ENCODE results near the gene PSME3IP1. TPM values are rescaled to one million over a fixed set of nuclear protein-coding genes. Genes with fewer than 3 reads are reported as not detected.

PSME3IP1 gene
- total and polyA plus RNA-seq, 8 donors: 27.9 to 63.3 (median 32.7) TPM

GRCh38 chr16:57225978-57226377, 40.1 kb upstream of the PSME3IP1 start:
- intact Hi-C loops (cut with DNase I): no loop called here
- no peaks in the 10 kb centered on the region for H3K9me3 ChIP-seq
- no peak for DNase-seq
- FAIRE-seq: no peak
- H3K27ac ChIP-seq: no peak overlapping the region
- H3K4me1 ChIP-seq: no peaks in the 10 kb centered on the region
- no peak overlapping the region for H3K4me3 ChIP-seq
- TF ChIP-seq CTCF (IDR thresholded peaks at IDR 0.05): no peak
- ATAC-seq: no peak
- H3K27me3 ChIP-seq: no peaks in the 10 kb centered on the region
- H3K36me3 ChIP-seq: peaks cover 3 to 80% (median 22%) of the 10 kb centered on the region in 3 donors
- WGBS, 2 donors: 96 to 98% methylated on average over 7 of the region's 7 CpGs

GRCh38 chr16:57224651-57225335, 39.0 kb upstream of the PSME3IP1 start:
- H3K27ac ChIP-seq: no peak overlapping the region
- no peaks in the 10 kb centered on the region for H3K4me1 ChIP-seq
- FAIRE-seq: no peak
- no peak for DNase-seq
- no peaks in the 10 kb centered on the region for H3K27me3 ChIP-seq
- H3K9me3 ChIP-seq: no peaks in the 10 kb centered on the region
- WGBS, 2 donors: 97 to 98% methylated on average over 6 of the region's 6 CpGs
- no peak overlapping the region for H3K4me3 ChIP-seq
- peaks cover 0 to 77% (median 22%) of the 10 kb centered on the region in 3 donors for H3K36me3 ChIP-seq
- intact Hi-C loops (cut with DNase I): no loop called here
- TF ChIP-seq CTCF (IDR thresholded peaks at IDR 0.05): no peak
- ATAC-seq: no peak

GRCh38 chr16:57223057-57223456, 37.2 kb upstream of the PSME3IP1 start:
- ATAC-seq: no peak
- peaks cover 0 to 75% (median 22%) of the 10 kb centered on the region in 3 donors for H3K36me3 ChIP-seq
- 95 to 96% methylated on average over 1 of the region's 1 CpG for WGBS, 2 donors

GRCh38 chr16:57216968-57217367, 31.1 kb upstream of the PSME3IP1 start:
- ATAC-seq: no peak
- Histone ChIP-seq H3K27ac (no peak overlapping the region), H3K27me3 (no peaks in the 10 kb centered on the region), H3K9me3 (no peaks in the 10 kb centered on the region), H3K36me3 (peaks cover 10 to 78% (median 18%) of the 10 kb centered on the region in 3 donors), H3K4me3 (no peak overlapping the region), H3K4me1 (no peaks in the 10 kb centered on the region)
- DNase-seq: no peak
- 76 to 83% methylated on average over 2 of the region's 2 CpGs for WGBS, 2 donors
- intact Hi-C loops (cut with DNase I): no loop called here
- no peak for FAIRE-seq
- TF ChIP-seq CTCF (IDR thresholded peaks at IDR 0.05): no peak

More at GRCh38 chr16:57223057-57223456, 37.2 kb upstream of the PSME3IP1 start:
- Histone ChIP-seq H3K9me3 (no peaks in the 10 kb centered on the region), H3K4me1 (no peaks in the 10 kb centered on the region), H3K4me3 (no peak overlapping the region), H3K27ac (no peak overlapping the region), H3K27me3 (no peaks in the 10 kb centered on the region)
- no peak for TF ChIP-seq CTCF (IDR thresholded peaks at IDR 0.05)
- intact Hi-C loops (cut with DNase I): no loop called here
- no peak for FAIRE-seq
- DNase-seq: no peak

GRCh38 chr16:57213462-57213861, 27.6 kb upstream of the PSME3IP1 start:
- peaks cover 10 to 81% (median 27%) of the 10 kb centered on the region in 3 donors for H3K36me3 ChIP-seq
- FAIRE-seq (no peak), DNase-seq (no peak), ATAC-seq (no peak)
- WGBS, 2 donors: 98 to 99% methylated on average over 1 of the region's 1 CpG
- intact Hi-C loops (cut with DNase I): no loop called here
- H3K9me3 ChIP-seq: no peaks in the 10 kb centered on the region
- H3K27ac ChIP-seq: no peak overlapping the region
- no peak overlapping the region for H3K4me3 ChIP-seq
- H3K27me3 ChIP-seq: no peaks in the 10 kb centered on the region
- TF ChIP-seq CTCF (IDR thresholded peaks at IDR 0.05): no peak
- no peaks in the 10 kb centered on the region for H3K4me1 ChIP-seq
